ENCODE data around the gene COL13A1. TPM values are rescaled to one million over a fixed set of nuclear protein-coding genes. Genes with fewer than 3 reads are reported as not detected.

COL13A1 gene
- total and polyA plus RNA-seq, 2 experiments from 2014 or later, result 5.2 to 8.6 TPM

DNA sequence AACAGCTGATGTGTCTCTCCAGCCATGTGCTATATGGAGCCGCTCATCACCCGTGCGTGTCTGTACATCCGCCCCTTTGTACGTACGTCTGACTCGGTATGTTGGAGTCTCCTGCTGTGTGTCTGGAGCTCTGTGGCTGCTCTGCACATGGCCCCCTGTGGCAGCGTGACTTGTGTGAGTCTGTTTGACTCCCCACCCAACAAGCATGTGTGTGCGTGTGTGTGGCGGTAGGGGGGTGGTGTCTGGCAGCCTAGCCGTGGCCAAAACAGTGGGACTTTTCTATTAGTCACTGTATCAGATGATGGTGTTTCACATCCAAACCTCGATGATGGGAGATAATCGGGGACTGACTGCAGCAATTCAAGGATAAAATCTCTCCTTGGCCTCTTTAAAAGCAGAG, 94.1 kb downstream of the COL13A1 start:
- H3K4me1 Mint-ChIP-seq, result peaks cover 33% of the 10 kb centered on the region
- DNase-seq (ENCODE audit: low spot score) (no peak), ATAC-seq (no peak)
- H4K20me1 ChIP-seq (replicated peaks; ENCODE audit: insufficient read depth), result no peaks in the 10 kb centered on the region
- no peaks in the 10 kb centered on the region for H3K9me2 ChIP-seq (ENCODE audit: insufficient read depth)
- H3K4me3 ChIP-seq, result no peak overlapping the region
- no peak overlapping the region for H3K4me3 Mint-ChIP-seq
- TF ChIP-seq, protein P1, sequence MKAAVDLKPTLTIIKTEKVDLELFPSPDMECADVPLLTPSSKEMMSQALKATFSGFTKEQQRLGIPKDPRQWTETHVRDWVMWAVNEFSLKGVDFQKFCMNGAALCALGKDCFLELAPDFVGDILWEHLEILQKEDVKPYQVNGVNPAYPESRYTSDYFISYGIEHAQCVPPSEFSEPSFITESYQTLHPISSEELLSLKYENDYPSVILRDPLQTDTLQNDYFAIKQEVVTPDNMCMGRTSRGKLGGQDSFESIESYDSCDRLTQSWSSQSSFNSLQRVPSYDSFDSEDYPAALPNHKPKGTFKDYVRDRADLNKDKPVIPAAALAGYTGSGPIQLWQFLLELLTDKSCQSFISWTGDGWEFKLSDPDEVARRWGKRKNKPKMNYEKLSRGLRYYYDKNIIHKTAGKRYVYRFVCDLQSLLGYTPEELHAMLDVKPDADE (IDR thresholded peaks at IDR 0.05), result no peak
- TF ChIP-seq JUNB (IDR thresholded peaks at IDR 0.05; ENCODE audit: unreplicated experiment), result no peak
- no peak for TF ChIP-seq EZH2 (IDR thresholded peaks at IDR 0.05; ENCODE audit: low read depth, unreplicated experiment)
- TF ChIP-seq ZNF331 (CRISPR knock-in tag; IDR thresholded peaks at IDR 0.05; ENCODE audit: low read depth), result no peak
- TF ChIP-seq CREB1 (CRISPR knock-in tag; IDR thresholded peaks at IDR 0.05; ENCODE audit: low read depth), result no peak
- no peak for TF ChIP-seq REST (IDR thresholded peaks at IDR 0.05; ENCODE audit: unreplicated experiment)
- no peak for TF ChIP-seq ZNF114 (CRISPR knock-in tag; IDR thresholded peaks at IDR 0.05)
- no peak for TF ChIP-seq STAT1 (IDR thresholded peaks at IDR 0.05; ENCODE audit: unreplicated experiment)
- TF ChIP-seq NANOG (IDR thresholded peaks at IDR 0.05; ENCODE audit: borderline replicate concordance), result no peak
- no peak for TF ChIP-seq POLR2AphosphoS5 (IDR thresholded peaks at IDR 0.05; ENCODE audit: low read depth)
- no peak for TF ChIP-seq CTCF (conservative IDR thresholded peaks at IDR 0.05; ENCODE audit: low read depth in 2 of 2)
- TF ChIP-seq ZNF462 (CRISPR knock-in tag; IDR thresholded peaks at IDR 0.05), result no peak
- no peak for TF ChIP-seq EZH2phosphoT487 (IDR thresholded peaks at IDR 0.05; ENCODE audit: unreplicated experiment)
- no peak overlapping the region for H2AFZ ChIP-seq
- no peaks in the 10 kb centered on the region for H3K36me3 ChIP-seq (ENCODE audit: insufficient read depth)
- no peak overlapping the region for H3K27ac ChIP-seq (ENCODE audit: low read depth)
- no peaks in the 10 kb centered on the region for H3F3A ChIP-seq (replicated peaks; ENCODE audit: low read depth)
- no peak overlapping the region for H3K4me2 ChIP-seq
- no peaks in the 10 kb centered on the region for H3K79me2 ChIP-seq (replicated peaks; ENCODE audit: insufficient read depth)
- H3K9me3 Mint-ChIP-seq, result no peaks in the 10 kb centered on the region
- no peaks in the 10 kb centered on the region; the same call in 2 of the 3 replicates for H3K36me3 Mint-ChIP-seq (ENCODE audit: low read depth)
- no peak overlapping the region for H3K27ac Mint-ChIP-seq
- H3K4me1 ChIP-seq (ENCODE audit: insufficient read depth), result peaks cover 10% of the 10 kb centered on the region; the same call in 1 of the 2 replicates
- H3K27me3 Mint-ChIP-seq (ENCODE audit: insufficient read depth, low read depth, poor library complexity), result peaks cover 28% of the 10 kb centered on the region
- no peaks in the 10 kb centered on the region for H3K27me3 ChIP-seq (ENCODE audit: insufficient read depth)
